ENCODE results near the gene SPATA31E1.

The SPATA31E1 gene

GRCh38 chr9:87885484-87886189, 3.0 kb downstream of the SPATA31E1 start:
- no peak for DNase-seq (ENCODE audit: insufficient read length, low spot score)
- no peak for TF ChIP-seq CTCF (IDR thresholded peaks at IDR 0.05; ENCODE audit: insufficient read depth, missing control alignments)
- no peak for FAIRE-seq

GRCh38 chr9:87886210-87886932, 3.7 kb downstream of the SPATA31E1 start:
- FAIRE-seq, result no peak
- TF ChIP-seq CTCF (IDR thresholded peaks at IDR 0.05; ENCODE audit: insufficient read depth, missing control alignments), result no peak
- no peak for DNase-seq (ENCODE audit: insufficient read length, low spot score)

- DNase-seq (ENCODE audit: insufficient read length, low spot score), result no peak
- TF ChIP-seq CTCF (IDR thresholded peaks at IDR 0.05; ENCODE audit: insufficient read depth, missing control alignments), result no peak
- FAIRE-seq, result no peak
Observed at GRCh38 chr9:87886933-87887505, 4.3 kb downstream of the SPATA31E1 start.

GRCh38 chr9:87887661-87888480, 5.2 kb downstream of the SPATA31E1 start:
- no peak for TF ChIP-seq CTCF (IDR thresholded peaks at IDR 0.05; ENCODE audit: insufficient read depth, missing control alignments)
- no peak for DNase-seq (ENCODE audit: insufficient read length, low spot score)
- FAIRE-seq, result no peak

- no peak for FAIRE-seq
- TF ChIP-seq CTCF (IDR thresholded peaks at IDR 0.05; ENCODE audit: insufficient read depth, missing control alignments), result no peak
- no peak for DNase-seq (ENCODE audit: insufficient read length, low spot score)
Observed at GRCh38 chr9:87888501-87888900, 5.8 kb downstream of the SPATA31E1 start.

GRCh38 chr9:87889065-87889881, 6.6 kb downstream of the SPATA31E1 start:
- DNase-seq (ENCODE audit: insufficient read length, low spot score) (no peak), FAIRE-seq (no peak)
- TF ChIP-seq CTCF (IDR thresholded peaks at IDR 0.05; ENCODE audit: insufficient read depth, missing control alignments), result no peak
